ENCODE data around the gene PHTF1.

PHTF1 gene

DNA sequence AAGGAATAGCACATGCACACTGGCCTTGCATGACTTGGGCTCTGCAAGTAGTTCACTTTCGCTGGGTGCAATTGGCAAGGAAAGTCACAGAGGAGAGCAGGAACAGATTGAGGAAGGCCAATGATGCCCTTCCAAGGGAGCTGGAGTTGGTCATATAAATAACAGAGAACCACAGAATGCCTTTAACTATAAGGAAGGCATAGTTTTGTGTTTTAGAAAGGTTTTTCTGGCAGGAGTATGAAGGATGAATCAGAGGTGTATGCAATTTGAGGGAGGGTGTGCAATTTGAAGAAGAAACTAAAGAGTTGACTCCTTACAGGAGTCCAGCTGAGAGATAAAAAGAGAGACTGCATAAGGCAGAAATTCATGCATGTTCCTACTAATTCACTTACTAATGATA lies 112.1 kb downstream of the PHTF1 start:
- DNase-seq (ENCODE audit: low read depth) = no peak
- no peak overlapping the region for H3K4me3 ChIP-seq (ENCODE audit: low read depth, low read length)
- TF ChIP-seq, protein P1, sequence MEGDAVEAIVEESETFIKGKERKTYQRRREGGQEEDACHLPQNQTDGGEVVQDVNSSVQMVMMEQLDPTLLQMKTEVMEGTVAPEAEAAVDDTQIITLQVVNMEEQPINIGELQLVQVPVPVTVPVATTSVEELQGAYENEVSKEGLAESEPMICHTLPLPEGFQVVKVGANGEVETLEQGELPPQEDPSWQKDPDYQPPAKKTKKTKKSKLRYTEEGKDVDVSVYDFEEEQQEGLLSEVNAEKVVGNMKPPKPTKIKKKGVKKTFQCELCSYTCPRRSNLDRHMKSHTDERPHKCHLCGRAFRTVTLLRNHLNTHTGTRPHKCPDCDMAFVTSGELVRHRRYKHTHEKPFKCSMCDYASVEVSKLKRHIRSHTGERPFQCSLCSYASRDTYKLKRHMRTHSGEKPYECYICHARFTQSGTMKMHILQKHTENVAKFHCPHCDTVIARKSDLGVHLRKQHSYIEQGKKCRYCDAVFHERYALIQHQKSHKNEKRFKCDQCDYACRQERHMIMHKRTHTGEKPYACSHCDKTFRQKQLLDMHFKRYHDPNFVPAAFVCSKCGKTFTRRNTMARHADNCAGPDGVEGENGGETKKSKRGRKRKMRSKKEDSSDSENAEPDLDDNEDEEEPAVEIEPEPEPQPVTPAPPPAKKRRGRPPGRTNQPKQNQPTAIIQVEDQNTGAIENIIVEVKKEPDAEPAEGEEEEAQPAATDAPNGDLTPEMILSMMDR (IDR thresholded peaks at IDR 0.05; ENCODE audit: insufficient read depth, low read depth, low read length, missing control alignments) = no peak
